ENCODE data around the gene OSBPL1A. TPM values are rescaled to one million over a fixed set of nuclear protein-coding genes. Genes with fewer than 3 reads are reported as not detected.

The OSBPL1A gene
- polyA plus RNA-seq, 1 of the 3 experiments (the other 2 are of a cell fraction) = 21.3 TPM

- no peaks in the 10 kb centered on the region for H4K20me1 ChIP-seq (ENCODE audit: insufficient read depth)
- CTCF ChIA-PET = no interaction called here
Observed at GRCh38 chr18:24386681-24387080, 10.9 kb downstream of the OSBPL1A start.

More at GRCh38 chr18:24386681-24387080, 10.9 kb downstream of the OSBPL1A start:
- Histone ChIP-seq H3K9ac (no peak overlapping the region), H3K9me2 (no peaks in the 10 kb centered on the region), H3K4me3 (ENCODE audit: low read depth in 2 of 2, low read length in 1 of 2) (no peak overlapping the region), H3K4me1 (ENCODE audit: control insufficient read depth in 1 of 2, insufficient read depth in 2 of 2, low read depth in 1 of 2, low read length in 1 of 2) (peaks cover 0 to 6% of the 10 kb centered on the region in 2 experiments; a peak in 2 of 4 replicates), H2AFZ (ENCODE audit: low read depth) (no peak overlapping the region), H3K27me3 (ENCODE audit: insufficient read depth) (no peaks in the 10 kb centered on the region), H3F3A (replicated peaks; ENCODE audit: insufficient read depth) (no peaks in the 10 kb centered on the region), H3K36me3 (replicated peaks in 1 of 2; ENCODE audit: control insufficient read depth in 1 of 2, insufficient read depth in 2 of 2, low read length in 1 of 2) (no peaks in the 10 kb centered on the region), H3K79me2 (ENCODE audit: insufficient read depth) (no peaks in the 10 kb centered on the region; the same call in 1 of the 2 replicates), H3K27ac (ENCODE audit: low read depth in 2 of 2, low read length in 1 of 2) (no peak overlapping the region), H3K9me3 (no peaks in the 10 kb centered on the region), H3K4me2 (no peak overlapping the region)
- WGBS (ENCODE audit: low lambda C conversion rate) = 98% methylated on average over 6 of the region's 6 CpGs
- no peak for DNase-seq
- POLR2A ChIA-PET = no interaction called here
- TF ChIP-seq SIN3A (IDR thresholded peaks at IDR 0.05; ENCODE audit: borderline replicate concordance, low read depth, low read length) (no peak), GABPA (IDR thresholded peaks at IDR 0.05; ENCODE audit: low read depth) (no peak), CTCF (IDR thresholded peaks at IDR 0.05) (no peak), YY1 (IDR thresholded peaks at IDR 0.05; ENCODE audit: low read depth) (no peak), NFIC (IDR thresholded peaks at IDR 0.05; ENCODE audit: borderline replicate concordance) (no peak), RCOR1 (IDR thresholded peaks at IDR 0.05; ENCODE audit: low read length) (no peak), FOXJ3 (CRISPR knock-in tag; IDR thresholded peaks at IDR 0.05) (no peak), TCF12 (IDR thresholded peaks at IDR 0.05) (no peak), RFX5 (IDR thresholded peaks at IDR 0.05; ENCODE audit: low read length) (no peak), NRF1 (IDR thresholded peaks at IDR 0.05; ENCODE audit: low read depth, low read length) (no peak), USF1 (IDR thresholded peaks at IDR 0.05; ENCODE audit: borderline replicate concordance, low read depth) (no peak), FOSL2 (IDR thresholded peaks at IDR 0.05; ENCODE audit: borderline replicate concordance, low read depth) (no peak), MEF2A (IDR thresholded peaks at IDR 0.05; ENCODE audit: borderline replicate concordance, low read depth) (no peak), GATA2 (CRISPR knock-in tag; IDR thresholded peaks at IDR 0.05) (no peak), PBX3 (IDR thresholded peaks at IDR 0.05) (no peak), ZBTB33 (IDR thresholded peaks at IDR 0.05; ENCODE audit: borderline replicate concordance, low read depth) (no peak), SMC3 (IDR thresholded peaks at IDR 0.05; ENCODE audit: low read depth, low read length) (no peak)
- TF ChIP-seq, protein P1, sequence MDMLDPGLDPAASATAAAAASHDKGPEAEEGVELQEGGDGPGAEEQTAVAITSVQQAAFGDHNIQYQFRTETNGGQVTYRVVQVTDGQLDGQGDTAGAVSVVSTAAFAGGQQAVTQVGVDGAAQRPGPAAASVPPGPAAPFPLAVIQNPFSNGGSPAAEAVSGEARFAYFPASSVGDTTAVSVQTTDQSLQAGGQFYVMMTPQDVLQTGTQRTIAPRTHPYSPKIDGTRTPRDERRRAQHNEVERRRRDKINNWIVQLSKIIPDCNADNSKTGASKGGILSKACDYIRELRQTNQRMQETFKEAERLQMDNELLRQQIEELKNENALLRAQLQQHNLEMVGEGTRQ (IDR thresholded peaks at IDR 0.05; ENCODE audit: borderline replicate concordance, low read depth, low read length) = no peak
- TF ChIP-seq, protein P2, sequence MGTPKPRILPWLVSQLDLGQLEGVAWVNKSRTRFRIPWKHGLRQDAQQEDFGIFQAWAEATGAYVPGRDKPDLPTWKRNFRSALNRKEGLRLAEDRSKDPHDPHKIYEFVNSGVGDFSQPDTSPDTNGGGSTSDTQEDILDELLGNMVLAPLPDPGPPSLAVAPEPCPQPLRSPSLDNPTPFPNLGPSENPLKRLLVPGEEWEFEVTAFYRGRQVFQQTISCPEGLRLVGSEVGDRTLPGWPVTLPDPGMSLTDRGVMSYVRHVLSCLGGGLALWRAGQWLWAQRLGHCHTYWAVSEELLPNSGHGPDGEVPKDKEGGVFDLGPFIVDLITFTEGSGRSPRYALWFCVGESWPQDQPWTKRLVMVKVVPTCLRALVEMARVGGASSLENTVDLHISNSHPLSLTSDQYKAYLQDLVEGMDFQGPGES (IDR thresholded peaks at IDR 0.05; ENCODE audit: low read depth, low read length) = no peak
- TF ChIP-seq, protein P3, sequence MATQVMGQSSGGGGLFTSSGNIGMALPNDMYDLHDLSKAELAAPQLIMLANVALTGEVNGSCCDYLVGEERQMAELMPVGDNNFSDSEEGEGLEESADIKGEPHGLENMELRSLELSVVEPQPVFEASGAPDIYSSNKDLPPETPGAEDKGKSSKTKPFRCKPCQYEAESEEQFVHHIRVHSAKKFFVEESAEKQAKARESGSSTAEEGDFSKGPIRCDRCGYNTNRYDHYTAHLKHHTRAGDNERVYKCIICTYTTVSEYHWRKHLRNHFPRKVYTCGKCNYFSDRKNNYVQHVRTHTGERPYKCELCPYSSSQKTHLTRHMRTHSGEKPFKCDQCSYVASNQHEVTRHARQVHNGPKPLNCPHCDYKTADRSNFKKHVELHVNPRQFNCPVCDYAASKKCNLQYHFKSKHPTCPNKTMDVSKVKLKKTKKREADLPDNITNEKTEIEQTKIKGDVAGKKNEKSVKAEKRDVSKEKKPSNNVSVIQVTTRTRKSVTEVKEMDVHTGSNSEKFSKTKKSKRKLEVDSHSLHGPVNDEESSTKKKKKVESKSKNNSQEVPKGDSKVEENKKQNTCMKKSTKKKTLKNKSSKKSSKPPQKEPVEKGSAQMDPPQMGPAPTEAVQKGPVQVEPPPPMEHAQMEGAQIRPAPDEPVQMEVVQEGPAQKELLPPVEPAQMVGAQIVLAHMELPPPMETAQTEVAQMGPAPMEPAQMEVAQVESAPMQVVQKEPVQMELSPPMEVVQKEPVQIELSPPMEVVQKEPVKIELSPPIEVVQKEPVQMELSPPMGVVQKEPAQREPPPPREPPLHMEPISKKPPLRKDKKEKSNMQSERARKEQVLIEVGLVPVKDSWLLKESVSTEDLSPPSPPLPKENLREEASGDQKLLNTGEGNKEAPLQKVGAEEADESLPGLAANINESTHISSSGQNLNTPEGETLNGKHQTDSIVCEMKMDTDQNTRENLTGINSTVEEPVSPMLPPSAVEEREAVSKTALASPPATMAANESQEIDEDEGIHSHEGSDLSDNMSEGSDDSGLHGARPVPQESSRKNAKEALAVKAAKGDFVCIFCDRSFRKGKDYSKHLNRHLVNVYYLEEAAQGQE (IDR thresholded peaks at IDR 0.05; ENCODE audit: low read depth, low read length) = no peak

Measured in SK-N-SH (cell line).